ENCODE measurements around the gene HEYL. TPM values are rescaled to one million over a fixed set of nuclear protein-coding genes. Genes with fewer than 3 reads are reported as not detected.

The HEYL gene
- polyA plus RNA-seq, 1 of the 3 experiments (the other 2 are of a cell fraction), result not detected

DNA sequence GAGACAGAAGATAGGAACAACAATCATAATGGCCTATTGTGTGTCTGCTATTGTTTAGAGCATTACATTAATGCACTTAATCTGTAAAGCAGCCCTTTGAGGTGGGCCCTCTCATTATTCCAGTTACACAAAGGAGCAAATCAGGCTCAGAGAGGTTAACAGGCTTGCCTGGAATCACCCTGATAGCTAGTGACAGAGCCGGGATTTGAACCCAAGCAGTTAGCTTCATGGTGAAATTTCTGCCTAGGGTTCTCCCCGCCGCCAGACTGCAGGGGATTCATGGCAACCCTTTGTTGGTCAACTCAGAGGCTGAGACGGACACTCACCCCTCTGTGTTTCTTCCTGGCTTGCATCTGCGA lies 7.1 kb downstream of the HEYL start:
- H3K27me3 ChIP-seq (ENCODE audit: insufficient read depth), result no peaks in the 10 kb centered on the region; the same call in 1 of the 2 replicates
- DNase-seq, result no peak
- H3K79me2 ChIP-seq (ENCODE audit: insufficient read depth), result no peaks in the 10 kb centered on the region
- no peak overlapping the region for H3K9ac ChIP-seq
- 78% methylated on average over 5 of the region's 5 CpGs for WGBS (ENCODE audit: low lambda C conversion rate)
- H3F3A ChIP-seq (replicated peaks; ENCODE audit: insufficient read depth), result no peaks in the 10 kb centered on the region
- H3K36me3 ChIP-seq (replicated peaks in 1 of 2; ENCODE audit: control insufficient read depth in 1 of 2, insufficient read depth in 2 of 2, low read length in 1 of 2), result no peaks in the 10 kb centered on the region
- CTCF ChIA-PET, result interaction anchor here (1.1 to 3.4 kb wide), 5 partner anchors 9 to 26 kb away, joined by 3 to 17 read pairs (median 4); no protein-coding TSS in a partner anchor
- POLR2A ChIA-PET, result interaction anchor here (1.3 kb wide), 1 partner anchor 24 kb away, joined by 4 read pairs; no protein-coding TSS in a partner anchor
- H3K9me2 ChIP-seq, result no peaks in the 10 kb centered on the region
- peaks cover 0 to 18% of the 10 kb centered on the region in 2 experiments; a peak in 2 of 4 replicates for H3K4me1 ChIP-seq (ENCODE audit: control insufficient read depth in 1 of 2, insufficient read depth in 2 of 2, low read depth in 1 of 2, low read length in 1 of 2)
- H4K20me1 ChIP-seq (ENCODE audit: insufficient read depth), result no peaks in the 10 kb centered on the region
- no peaks in the 10 kb centered on the region for H3K9me3 ChIP-seq
- H3K27ac ChIP-seq (ENCODE audit: low read depth in 2 of 2, low read length in 1 of 2), result peak overlapping the region in 1 of 2 experiments; percentile 55; a peak in 2 of 4 replicates
- no peak overlapping the region for H3K4me3 ChIP-seq (ENCODE audit: low read depth in 2 of 2, low read length in 1 of 2)
- H3K4me2 ChIP-seq, result no peak overlapping the region
- H2AFZ ChIP-seq (ENCODE audit: low read depth), result no peak overlapping the region
- no peak for TF ChIP-seq CHD2 (IDR thresholded peaks at IDR 0.05; ENCODE audit: low read length, partially characterized antibody)
- TF ChIP-seq POLR2AphosphoS5 (IDR thresholded peaks at IDR 0.05; ENCODE audit: low read depth, low read length), result no peak
- no peak for TF ChIP-seq FOXM1 (IDR thresholded peaks at IDR 0.05; ENCODE audit: low read depth)
- TF ChIP-seq MXI1 (IDR thresholded peaks at IDR 0.05; ENCODE audit: low read depth, low read length), result no peak
- no peak for TF ChIP-seq MEF2A (IDR thresholded peaks at IDR 0.05; ENCODE audit: borderline replicate concordance, low read depth)
- no peak for TF ChIP-seq FOSL2 (IDR thresholded peaks at IDR 0.05; ENCODE audit: borderline replicate concordance, low read depth)
- no peak for TF ChIP-seq FOXJ3 (CRISPR knock-in tag; IDR thresholded peaks at IDR 0.05)
- no peak for TF ChIP-seq NFIC (IDR thresholded peaks at IDR 0.05; ENCODE audit: borderline replicate concordance)
- no peak for TF ChIP-seq TEAD4 (IDR thresholded peaks at IDR 0.05; ENCODE audit: borderline replicate concordance, insufficient read depth)
- TF ChIP-seq, protein P1, sequence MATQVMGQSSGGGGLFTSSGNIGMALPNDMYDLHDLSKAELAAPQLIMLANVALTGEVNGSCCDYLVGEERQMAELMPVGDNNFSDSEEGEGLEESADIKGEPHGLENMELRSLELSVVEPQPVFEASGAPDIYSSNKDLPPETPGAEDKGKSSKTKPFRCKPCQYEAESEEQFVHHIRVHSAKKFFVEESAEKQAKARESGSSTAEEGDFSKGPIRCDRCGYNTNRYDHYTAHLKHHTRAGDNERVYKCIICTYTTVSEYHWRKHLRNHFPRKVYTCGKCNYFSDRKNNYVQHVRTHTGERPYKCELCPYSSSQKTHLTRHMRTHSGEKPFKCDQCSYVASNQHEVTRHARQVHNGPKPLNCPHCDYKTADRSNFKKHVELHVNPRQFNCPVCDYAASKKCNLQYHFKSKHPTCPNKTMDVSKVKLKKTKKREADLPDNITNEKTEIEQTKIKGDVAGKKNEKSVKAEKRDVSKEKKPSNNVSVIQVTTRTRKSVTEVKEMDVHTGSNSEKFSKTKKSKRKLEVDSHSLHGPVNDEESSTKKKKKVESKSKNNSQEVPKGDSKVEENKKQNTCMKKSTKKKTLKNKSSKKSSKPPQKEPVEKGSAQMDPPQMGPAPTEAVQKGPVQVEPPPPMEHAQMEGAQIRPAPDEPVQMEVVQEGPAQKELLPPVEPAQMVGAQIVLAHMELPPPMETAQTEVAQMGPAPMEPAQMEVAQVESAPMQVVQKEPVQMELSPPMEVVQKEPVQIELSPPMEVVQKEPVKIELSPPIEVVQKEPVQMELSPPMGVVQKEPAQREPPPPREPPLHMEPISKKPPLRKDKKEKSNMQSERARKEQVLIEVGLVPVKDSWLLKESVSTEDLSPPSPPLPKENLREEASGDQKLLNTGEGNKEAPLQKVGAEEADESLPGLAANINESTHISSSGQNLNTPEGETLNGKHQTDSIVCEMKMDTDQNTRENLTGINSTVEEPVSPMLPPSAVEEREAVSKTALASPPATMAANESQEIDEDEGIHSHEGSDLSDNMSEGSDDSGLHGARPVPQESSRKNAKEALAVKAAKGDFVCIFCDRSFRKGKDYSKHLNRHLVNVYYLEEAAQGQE (IDR thresholded peaks at IDR 0.05; ENCODE audit: low read depth, low read length), result no peak

DNA sequence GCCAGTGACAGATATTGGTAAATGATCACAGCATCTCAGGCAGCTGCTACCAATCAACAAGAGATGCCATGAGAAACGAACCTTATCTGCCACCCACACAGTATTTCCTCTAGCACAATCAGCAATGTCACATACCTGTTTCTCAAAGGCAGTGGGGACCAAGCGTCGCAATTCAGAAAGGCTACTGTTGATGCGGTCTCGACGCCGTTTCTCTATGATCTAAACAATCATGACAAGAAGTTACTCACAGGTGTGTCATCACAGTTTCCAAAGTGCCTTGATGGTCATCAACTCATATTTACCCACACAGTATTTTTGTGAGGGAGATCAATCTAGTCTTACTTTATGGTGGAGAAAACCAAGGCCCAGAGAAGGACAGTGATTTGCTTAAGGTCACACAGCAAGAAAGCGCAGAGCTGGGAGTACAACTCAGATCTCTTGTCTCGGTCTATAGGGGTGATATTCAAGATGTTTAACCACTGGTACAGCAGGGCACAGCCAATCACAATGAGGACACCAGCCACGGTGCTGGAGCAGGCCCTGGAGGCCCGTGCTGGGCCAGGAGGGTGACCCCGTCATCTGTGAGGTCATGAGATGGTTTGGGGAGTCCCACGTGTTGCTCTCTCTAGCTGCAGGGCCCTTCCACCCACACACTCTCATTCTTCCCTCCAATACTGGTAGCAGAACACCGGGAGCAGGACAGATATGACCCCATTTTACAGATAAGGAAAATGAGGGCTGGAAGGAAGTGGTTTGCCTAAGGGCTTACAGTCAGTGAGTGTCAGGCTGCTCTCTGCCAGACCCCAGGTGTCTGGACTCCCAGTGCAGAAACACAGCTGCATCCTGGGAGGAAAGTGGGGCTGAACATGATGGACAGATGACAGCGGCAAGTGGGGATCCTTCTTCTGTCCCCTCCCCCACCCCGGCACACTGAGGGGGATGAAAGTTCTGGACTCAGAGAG lies 7.8 kb downstream of the HEYL start:
- Histone ChIP-seq H3K27ac (ENCODE audit: low read depth in 2 of 2, low read length in 1 of 2) (peak overlapping the region in 1 of 2 experiments; percentile 55; a peak in 2 of 4 replicates), H2AFZ (ENCODE audit: low read depth) (no peak overlapping the region), H3K4me2 (no peak overlapping the region), H3K36me3 (replicated peaks in 1 of 2; ENCODE audit: control insufficient read depth in 1 of 2, insufficient read depth in 2 of 2, low read length in 1 of 2) (no peaks in the 10 kb centered on the region), H3K4me3 (ENCODE audit: low read depth in 2 of 2, low read length in 1 of 2) (no peak overlapping the region), H3K27me3 (ENCODE audit: insufficient read depth) (no peaks in the 10 kb centered on the region; the same call in 1 of the 2 replicates), H3K9me2 (no peaks in the 10 kb centered on the region), H3K9ac (no peak overlapping the region), H3K4me1 (ENCODE audit: control insufficient read depth in 1 of 2, insufficient read depth in 2 of 2, low read depth in 1 of 2, low read length in 1 of 2) (peaks cover 0 to 12% of the 10 kb centered on the region in 2 experiments; a peak in 1 of 4 replicates), H3F3A (replicated peaks; ENCODE audit: insufficient read depth) (no peaks in the 10 kb centered on the region), H4K20me1 (ENCODE audit: insufficient read depth) (no peaks in the 10 kb centered on the region), H3K9me3 (no peaks in the 10 kb centered on the region), H3K79me2 (ENCODE audit: insufficient read depth) (no peaks in the 10 kb centered on the region)
- ChIA-PET CTCF (interaction anchor here (1.0 to 3.4 kb wide), 6 partner anchors 9 to 27 kb away, joined by 3 to 17 read pairs (median 4); no protein-coding TSS in a partner anchor), POLR2A (interaction anchor here (1.3 kb wide), 1 partner anchor 24 kb away, joined by 4 read pairs; no protein-coding TSS in a partner anchor)
- WGBS (ENCODE audit: low lambda C conversion rate), result 76% methylated on average over 13 of the region's 16 CpGs
- TF ChIP-seq EP300 (IDR thresholded peaks at IDR 0.05; ENCODE audit: borderline replicate concordance in 1 of 2, low read depth in 1 of 2, low read length in 1 of 2) (peak in 1 of 2 experiments; percentile 22; a peak in 1 of 4 replicates), MXI1 (IDR thresholded peaks at IDR 0.05; ENCODE audit: low read depth, low read length) (no peak), RCOR1 (IDR thresholded peaks at IDR 0.05; ENCODE audit: low read length) (peak; percentile 28; the same call in 1 of the 2 replicates), TAF1 (IDR thresholded peaks at IDR 0.05; ENCODE audit: borderline replicate concordance, low read depth, low read length) (no peak), FOXJ3 (CRISPR knock-in tag; IDR thresholded peaks at IDR 0.05) (no peak), ELF1 (IDR thresholded peaks at IDR 0.05) (no peak)
- TF ChIP-seq, protein P1 (IDR thresholded peaks at IDR 0.05; ENCODE audit: low read depth, low read length), result no peak
- peak; percentile 72 for DNase-seq

Measured in SK-N-SH (cell line).